HEK293 (cell line): ENCODE data around the gene LPP.

Experiments used
- CTCF ChIA-PET: fragments of 350-600 bp; formaldehyde crosslinking; extraction: SDS; loops from one replicate; lab custom pipeline; 2021; ENCODE audit warnings: antibody characterized with exemption; lab: Yijun Ruan, JAX
- POLR2A ChIA-PET: fragments of 300-600 bp; formaldehyde crosslinking; extraction: SDS; loops from one replicate; lab custom pipeline; 2020; ENCODE audit warnings: antibody characterized with exemption, inconsistent platforms; lab: Yijun Ruan, JAX
- H3K27ac ChIP-seq: fragments of 200-500 bp; sonication (Bioruptor generic); 2 replicates; pipeline ENCODE4 v1.5.1; 2014; ENCODE audit warnings: low read depth, low read length, control low read depth, inconsistent platforms; ENCODE audit errors: extremely low read depth
- H3K36me3 ChIP-seq, 2 experiments: fragments of 200-500 bp in 1 of 2; sonication (Bioruptor generic) in 1 of 2; 1 replicate in 1 of 2; 2 replicates in 1 of 2; pipeline ENCODE4 v1.5.1; 2014 to 2017; ENCODE audit warnings: inconsistent platforms in 2 of 2, low read length in 2 of 2; ENCODE audit not compliant: control insufficient read depth in 2 of 2, insufficient read depth in 1 of 2
- H3K4me1 ChIP-seq: fragments of 200-500 bp; sonication (Bioruptor generic); 2 replicates; pipeline ENCODE4 v1.5.1; 2014; ENCODE audit warnings: mild to moderate bottlenecking, low read length, inconsistent platforms; ENCODE audit not compliant: control insufficient read depth, insufficient read depth
- H3K4me3 ChIP-seq: 2 replicates; pipeline ENCODE4 v1.5.1; 2011; ENCODE audit warnings: low read depth, mild to moderate bottlenecking, control low read depth, low read length, moderate library complexity
- H3K9me3 ChIP-seq: fragments of 200-500 bp; sonication (Bioruptor generic); 2 replicates; pipeline ENCODE4 v1.5.1; 2014; ENCODE audit warnings: low read depth, low read length, inconsistent platforms; ENCODE audit not compliant: control insufficient read depth, insufficient read depth
- HOXC10 ChIP-seq: sonication (generic); formaldehyde crosslinking; IDR thresholded peaks from 2 replicates; pipeline ENCODE4 v1.8.1; 2023; ENCODE audit warnings: mild to moderate bottlenecking, missing genetic modification reagents
- KLF8 ChIP-seq: fragments of 450-650 bp; formaldehyde crosslinking; IDR thresholded peaks from 2 replicates; pipeline ENCODE4 v1.5.1; 2016; ENCODE audit warnings: missing biosample characterization, missing genetic modification characterization
- TRIM28 ChIP-seq: IDR thresholded peaks from 2 replicates; pipeline ENCODE4 v1.6.1; 2011; ENCODE audit warnings: low read length, control low read depth, borderline replicate concordance
- ZBTB10 ChIP-seq: fragments of 450-650 bp; formaldehyde crosslinking; IDR thresholded peaks from 2 replicates; pipeline ENCODE4 v1.5.1; 2016; ENCODE audit warnings: missing biosample characterization, missing genetic modification characterization
- ZBTB17 ChIP-seq: fragments of 450-650 bp; formaldehyde crosslinking; IDR thresholded peaks from 2 replicates; pipeline ENCODE4 v1.5.1; 2016; ENCODE audit warnings: missing biosample characterization, missing genetic modification characterization
- ZBTB20 ChIP-seq: fragments of 450-650 bp; formaldehyde crosslinking; IDR thresholded peaks from 2 replicates; pipeline ENCODE4 v1.5.1; 2016; ENCODE audit warnings: missing biosample characterization, missing genetic modification characterization
- ZFP3 ChIP-seq: fragments of 450-650 bp; formaldehyde crosslinking; IDR thresholded peaks from 2 replicates; pipeline ENCODE4 v1.5.1; 2016; ENCODE audit warnings: low read depth, missing biosample characterization, missing genetic modification characterization
- ZNF138 ChIP-seq: fragments of 450-650 bp; formaldehyde crosslinking; IDR thresholded peaks from 2 replicates; pipeline ENCODE4 v1.5.1; 2016; ENCODE audit warnings: missing biosample characterization, missing genetic modification characterization, borderline replicate concordance
- ZNF146 ChIP-seq: fragments of 450-650 bp; formaldehyde crosslinking; IDR thresholded peaks from 2 replicates; pipeline ENCODE4 v1.5.1; 2016; ENCODE audit warnings: missing biosample characterization, missing genetic modification characterization
- ZNF174 ChIP-seq: fragments of 450-650 bp; formaldehyde crosslinking; IDR thresholded peaks from 2 replicates; pipeline ENCODE4 v1.5.0; 2017; ENCODE audit warnings: missing biosample characterization, mild to moderate bottlenecking, missing genetic modification characterization
- ZNF280D ChIP-seq: fragments of 450-650 bp; formaldehyde crosslinking; IDR thresholded peaks from 2 replicates; pipeline ENCODE4 v1.5.1; 2016; ENCODE audit warnings: missing biosample characterization, missing genetic modification characterization
- ZNF362 ChIP-seq: fragments of 450-650 bp; formaldehyde crosslinking; IDR thresholded peaks from 2 replicates; pipeline ENCODE4 v1.5.1; 2016; ENCODE audit warnings: missing biosample characterization, missing genetic modification characterization
- ZNF488 ChIP-seq: fragments of 450-650 bp; formaldehyde crosslinking; IDR thresholded peaks from 2 replicates; pipeline ENCODE4 v1.5.1; 2016; ENCODE audit warnings: missing biosample characterization, missing genetic modification characterization
- ZNF639 ChIP-seq: fragments of 450-650 bp; formaldehyde crosslinking; IDR thresholded peaks from 2 replicates; pipeline ENCODE4 v1.5.1; 2016; ENCODE audit warnings: missing biosample characterization, missing genetic modification characterization
- ZNF660 ChIP-seq: fragments of 450-650 bp; IDR thresholded peaks from 2 replicates; pipeline ENCODE4 v1.5.1; 2018; ENCODE audit warnings: missing biosample characterization, mild to moderate bottlenecking, missing genetic modification characterization
- ZNF664 ChIP-seq: fragments of 450-650 bp; formaldehyde crosslinking; IDR thresholded peaks from 2 replicates; pipeline ENCODE4 v1.5.1; 2016; ENCODE audit warnings: missing biosample characterization, missing genetic modification characterization
- ZNF670 ChIP-seq: fragments of 450-650 bp; formaldehyde crosslinking; IDR thresholded peaks from 2 replicates; pipeline ENCODE4 v1.5.1; 2016; ENCODE audit warnings: missing biosample characterization, missing genetic modification characterization, low read depth
- ZNF776 ChIP-seq: fragments of 450-650 bp; formaldehyde crosslinking; IDR thresholded peaks from 2 replicates; pipeline ENCODE4 v1.5.0; 2017; ENCODE audit warnings: missing biosample characterization, missing genetic modification characterization, borderline replicate concordance
- ZSCAN30 ChIP-seq: fragments of 450-650 bp; IDR thresholded peaks from 2 replicates; pipeline ENCODE4 v1.5.1; 2018; ENCODE audit warnings: missing biosample characterization, mild to moderate bottlenecking, missing genetic modification characterization, moderate library complexity

LPP gene

GRCh38 chr3:188580659-188581058 is 426.7 kb downstream of the LPP start:
- Histone ChIP-seq H3K27ac (no peak overlapping the region), H3K36me3 (no peaks in the 10 kb centered on the region), H3K9me3 (no peaks in the 10 kb centered on the region)
- ChIA-PET CTCF (no interaction called here), POLR2A (no interaction called here)
- no peak for TF ChIP-seq ZNF664 (tag by site-specific recombination)
- TF ChIP-seq, all 188 proteins: peak for 0
- Histone ChIP-seq H3K4me1 (no peaks in the 10 kb centered on the region), H3K4me3 (no peak overlapping the region)

GRCh38 chr3:188581365-188581764 is 427.4 kb downstream of the LPP start:
- POLR2A ChIA-PET = no interaction called here
- H3K4me1 ChIP-seq = no peaks in the 10 kb centered on the region
- H3K36me3 ChIP-seq = no peaks in the 10 kb centered on the region
- TF ChIP-seq ZBTB10 (tag by site-specific recombination) = no peak
- TF ChIP-seq ZNF174 = no peak
- no peak for TF ChIP-seq ZNF776
- H3K27ac ChIP-seq = no peak overlapping the region
- CTCF ChIA-PET = no interaction called here
- no peak overlapping the region for H3K4me3 ChIP-seq
- no peaks in the 10 kb centered on the region for H3K9me3 ChIP-seq

GRCh38 chr3:188581792-188582191 is 427.8 kb downstream of the LPP start:
- Histone ChIP-seq H3K9me3 (no peaks in the 10 kb centered on the region), H3K4me1 (no peaks in the 10 kb centered on the region), H3K36me3 (no peaks in the 10 kb centered on the region), H3K4me3 (no peak overlapping the region), H3K27ac (no peak overlapping the region)
- ChIA-PET POLR2A (no interaction called here), CTCF (no interaction called here)
- TF ChIP-seq ZBTB17 (tag by site-specific recombination) (no peak), ZSCAN30 (tag by site-specific recombination) (no peak), ZNF146 (no peak), ZFP3 (tag by site-specific recombination) (no peak)

- Histone ChIP-seq H3K36me3 (no peaks in the 10 kb centered on the region), H3K4me1 (no peaks in the 10 kb centered on the region), H3K9me3 (no peaks in the 10 kb centered on the region), H3K27ac (no peak overlapping the region), H3K4me3 (no peak overlapping the region)
- ChIA-PET CTCF (interaction anchor here (0.5 kb wide), 1 partner anchor 28 kb away, joined by 4 read pairs; no protein-coding TSS in a partner anchor), POLR2A (no interaction called here)
- TF ChIP-seq HOXC10 (no peak), KLF8 (no peak), ZNF660 (tag by site-specific recombination) (no peak), ZBTB20 (tag by site-specific recombination) (no peak), ZNF488 (tag by site-specific recombination) (no peak), ZNF138 (tag by site-specific recombination) (no peak), TRIM28 (no peak), ZNF639 (no peak), ZNF280D (tag by site-specific recombination) (no peak), ZNF362 (tag by site-specific recombination) (no peak), ZNF670 (tag by site-specific recombination) (no peak)
Measured at GRCh38 chr3:188583341-188584161, 429.6 kb downstream of the LPP start.
